WI38 (cell line): ENCODE data around the gene DACT2.

Experiments used
- H3K4me3 ChIP-seq: 2 replicates; pipeline ENCODE4 v1.5.1; 2011; ENCODE audit warnings: low read depth, mild to moderate bottlenecking, control low read depth, low read length
- CTCF ChIP-seq: IDR thresholded peaks from 2 replicates; pipeline ENCODE4 v1.5.1; 2012; ENCODE audit warnings: low read depth, mild to moderate bottlenecking, control low read depth, low read length

Gene DACT2

GRCh38 chr6:168307015-168307694 lies 12.4 kb downstream of the DACT2 start:
- H3K4me3 ChIP-seq = no peak overlapping the region
- TF ChIP-seq CTCF = no peak

GRCh38 chr6:168305863-168306262 lies 13.7 kb downstream of the DACT2 start:
- no peak for TF ChIP-seq CTCF
- no peak overlapping the region for H3K4me3 ChIP-seq

GRCh38 chr6:168305096-168305749 lies 14.4 kb downstream of the DACT2 start:
- no peak for TF ChIP-seq CTCF
- no peak overlapping the region for H3K4me3 ChIP-seq

GRCh38 chr6:168304752-168305015 lies 14.9 kb downstream of the DACT2 start:
- no peak overlapping the region for H3K4me3 ChIP-seq
- TF ChIP-seq CTCF = no peak

- H3K4me3 ChIP-seq = no peak overlapping the region
- no peak for TF ChIP-seq CTCF
Observed at GRCh38 chr6:168303982-168304751, 15.4 kb downstream of the DACT2 start.

- no peak for TF ChIP-seq CTCF
Observed at GRCh38 chr6:168302534-168302933, 17.0 kb downstream of the DACT2 start.

More at GRCh38 chr6:168302534-168302933, 17.0 kb downstream of the DACT2 start:
- H3K4me3 ChIP-seq = no peak overlapping the region
